Smooth muscle cell (in vitro differentiated cells): ENCODE measurements around the gene PRICKLE3. TPM values are rescaled to one million over a fixed set of nuclear protein-coding genes. Genes with fewer than 3 reads are reported as not detected.

Source experiments
- DNase-seq: peaks from one replicate; lab custom pipeline; 2025; ENCODE audit not compliant: unreplicated experiment; lab: John Stamatoyannopoulos, UW
- H2AFZ ChIP-seq: fragments of 200-600 bp; sonication (generic); 2 replicates; pipeline ENCODE4 v1.6.0; 2016; ENCODE audit warnings: antibody characterized with exemption, low read depth, mild to moderate bottlenecking
- H3F3A ChIP-seq: fragments of 200-600 bp; sonication (generic); 2 replicates; pipeline ENCODE4 v1.6.0; 2017; ENCODE audit warnings: antibody characterized with exemption, low read depth
- H3K27ac ChIP-seq: fragments of 200-600 bp; sonication (generic); 2 replicates; pipeline ENCODE4 v1.5.1; 2016; ENCODE audit warnings: low read depth, mild to moderate bottlenecking
- H3K27me3 ChIP-seq: fragments of 200-600 bp; sonication (generic); 2 replicates; pipeline ENCODE4 v1.6.1; 2016; ENCODE audit warnings: low read depth, mild to moderate bottlenecking
- H3K36me3 ChIP-seq: fragments of 200-600 bp; sonication (generic); 2 replicates; pipeline ENCODE4 v1.5.1; 2016; ENCODE audit warnings: low read depth
- H3K4me1 ChIP-seq: fragments of 200-600 bp; sonication (generic); 2 replicates; pipeline ENCODE4 v1.5.1; 2016; ENCODE audit warnings: low read depth
- H3K4me2 ChIP-seq: fragments of 200-600 bp; sonication (generic); 2 replicates; pipeline ENCODE4 v1.6.0; 2016; ENCODE audit warnings: mild to moderate bottlenecking
- H3K4me3 ChIP-seq: fragments of 200-600 bp; sonication (generic); 2 replicates; pipeline ENCODE4 v1.5.1; 2016; ENCODE audit warnings: mild to moderate bottlenecking
- H3K79me2 ChIP-seq: fragments of 200-600 bp; sonication (generic); 2 replicates; pipeline ENCODE4 v1.6.0; 2016; ENCODE audit warnings: low read depth, mild to moderate bottlenecking
- H3K9ac ChIP-seq: fragments of 200-600 bp; sonication (generic); 2 replicates; pipeline ENCODE4 v1.6.0; 2016; ENCODE audit warnings: low read depth
- H3K9me3 ChIP-seq: fragments of 200-600 bp; sonication (generic); replicated peaks from 2 replicates; pipeline ENCODE4 v1.5.1; 2016; ENCODE audit warnings: low read depth
- H4K20me1 ChIP-seq: fragments of 200-600 bp; sonication (generic); 2 replicates; pipeline ENCODE4 v1.6.0; 2016; ENCODE audit warnings: low read depth
- WGBS: methylation state at CpG from one replicate; pipeline ENCODE4 v1.1.7; 2016; ENCODE audit warnings: low lambda C conversion rate; 5-methylcytosine and 5-hydroxymethylcytosine counted together
- polyA plus RNA-seq: library from polyadenylated mRNA; unstranded; fragments of >200 nt; fragmentation: Nextera tagmentation; extraction: Ambion mirVana; gene quantifications from 2 replicates; pipeline ENCODE4 v1.2.1, GENCODE V29; 2016
- total RNA-seq: library from RNA; depleted of rRNA; stranded (reverse); fragments of >200 nt; gene quantifications from 2 replicates; pipeline ENCODE4 v1.2.3, GENCODE V29; 2014
- TF ChIP-seq, protein P1 (sequence below): fragments of 200-600 bp; sonication (generic); IDR thresholded peaks from 2 replicates; pipeline ENCODE4 v1.5.1; 2017; ENCODE audit warnings: borderline replicate concordance, mild to moderate bottlenecking, antibody characterized with exemption; ENCODE audit not compliant: insufficient read depth, poor library complexity, severe bottlenecking

Gene PRICKLE3
- total and polyA plus RNA-seq, 2 experiments from 2014 or later = 11.3 to 11.5 TPM

- no peak overlapping the region for H3K4me3 ChIP-seq
- H4K20me1 ChIP-seq = no peaks in the 10 kb centered on the region
- no peaks in the 10 kb centered on the region for H3K9me3 ChIP-seq
- no peaks in the 10 kb centered on the region for H3K4me1 ChIP-seq
- no peak overlapping the region for H3K27ac ChIP-seq
- no peak overlapping the region for H3K9ac ChIP-seq
- TF ChIP-seq, protein P1, sequence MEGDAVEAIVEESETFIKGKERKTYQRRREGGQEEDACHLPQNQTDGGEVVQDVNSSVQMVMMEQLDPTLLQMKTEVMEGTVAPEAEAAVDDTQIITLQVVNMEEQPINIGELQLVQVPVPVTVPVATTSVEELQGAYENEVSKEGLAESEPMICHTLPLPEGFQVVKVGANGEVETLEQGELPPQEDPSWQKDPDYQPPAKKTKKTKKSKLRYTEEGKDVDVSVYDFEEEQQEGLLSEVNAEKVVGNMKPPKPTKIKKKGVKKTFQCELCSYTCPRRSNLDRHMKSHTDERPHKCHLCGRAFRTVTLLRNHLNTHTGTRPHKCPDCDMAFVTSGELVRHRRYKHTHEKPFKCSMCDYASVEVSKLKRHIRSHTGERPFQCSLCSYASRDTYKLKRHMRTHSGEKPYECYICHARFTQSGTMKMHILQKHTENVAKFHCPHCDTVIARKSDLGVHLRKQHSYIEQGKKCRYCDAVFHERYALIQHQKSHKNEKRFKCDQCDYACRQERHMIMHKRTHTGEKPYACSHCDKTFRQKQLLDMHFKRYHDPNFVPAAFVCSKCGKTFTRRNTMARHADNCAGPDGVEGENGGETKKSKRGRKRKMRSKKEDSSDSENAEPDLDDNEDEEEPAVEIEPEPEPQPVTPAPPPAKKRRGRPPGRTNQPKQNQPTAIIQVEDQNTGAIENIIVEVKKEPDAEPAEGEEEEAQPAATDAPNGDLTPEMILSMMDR = no peak
- 86% methylated on average over 5 of the region's 5 CpGs for WGBS
- no peaks in the 10 kb centered on the region for H3K27me3 ChIP-seq
- H3F3A ChIP-seq = no peaks in the 10 kb centered on the region
- no peaks in the 10 kb centered on the region for H3K79me2 ChIP-seq
- H3K4me2 ChIP-seq = no peak overlapping the region
- no peak for DNase-seq
- no peaks in the 10 kb centered on the region for H3K36me3 ChIP-seq
- H2AFZ ChIP-seq = no peak overlapping the region
These were observed 24.5 kb downstream of the PRICKLE3 start for GRCh38 chrX:49161632-49162031.

- no peak overlapping the region for H2AFZ ChIP-seq
These were observed 25.3 kb downstream of the PRICKLE3 start for GRCh38 chrX:49160908-49161307.

GRCh38 chrX:49157194-49157593 lies 29.0 kb downstream of the PRICKLE3 start:
- no peak overlapping the region for H3K4me2 ChIP-seq
- no peak overlapping the region for H3K27ac ChIP-seq
- no peaks in the 10 kb centered on the region for H3F3A ChIP-seq
- no peaks in the 10 kb centered on the region for H3K36me3 ChIP-seq
- WGBS = 76% methylated on average over 23 of the region's 25 CpGs
- H3K27me3 ChIP-seq = no peaks in the 10 kb centered on the region
- DNase-seq = no peak
- no peak overlapping the region for H2AFZ ChIP-seq
- no peaks in the 10 kb centered on the region for H3K9me3 ChIP-seq
- no peaks in the 10 kb centered on the region for H4K20me1 ChIP-seq
- no peak overlapping the region for H3K9ac ChIP-seq
- H3K4me1 ChIP-seq = no peaks in the 10 kb centered on the region
- H3K79me2 ChIP-seq = no peaks in the 10 kb centered on the region
- no peak overlapping the region for H3K4me3 ChIP-seq
- TF ChIP-seq, protein P1 = no peak

More at GRCh38 chrX:49160908-49161307, 25.3 kb downstream of the PRICKLE3 start:
- Histone ChIP-seq H3K36me3 (no peaks in the 10 kb centered on the region), H3K27ac (no peak overlapping the region), H3K9ac (no peak overlapping the region), H3K4me2 (no peak overlapping the region), H4K20me1 (no peaks in the 10 kb centered on the region), H3K4me3 (no peak overlapping the region), H3K27me3 (no peaks in the 10 kb centered on the region), H3K4me1 (no peaks in the 10 kb centered on the region), H3K9me3 (no peaks in the 10 kb centered on the region), H3K79me2 (no peaks in the 10 kb centered on the region), H3F3A (no peaks in the 10 kb centered on the region)
- WGBS = 95% methylated on average over 2 of the region's 2 CpGs
- TF ChIP-seq, protein P1 = no peak
- DNase-seq = no peak
